Keratinocyte (primary cell): ENCODE measurements around the gene WEE2. TPM values are rescaled to one million over a fixed set of nuclear protein-coding genes. Genes with fewer than 3 reads are reported as not detected.

Experiments used
- DNase-seq: peaks from one replicate; pipeline ENCODE4 v3.0.0-alpha.2; 2011; ENCODE audit warnings: low read depth, missing footprints, low spot score
- FAIRE-seq: peaks from 2 replicates; lab custom pipeline; 2011; peaks lifted over from hg19 to GRCh38; lab: Jason Lieb, UNC
- H2AFZ ChIP-seq: 2 replicates; pipeline ENCODE4 v1.6.0; 2012; ENCODE audit warnings: low read length, control low read depth, inconsistent platforms; ENCODE audit not compliant: control insufficient read depth
- H3K27ac ChIP-seq: 2 replicates; pipeline ENCODE4 v1.5.1; 2011; ENCODE audit warnings: low read length; ENCODE audit not compliant: control insufficient read depth, insufficient read depth
- H3K27me3 ChIP-seq: 3 replicates; pipeline ENCODE4 v1.6.0; 2011; ENCODE audit warnings: low read length; ENCODE audit not compliant: control insufficient read depth, insufficient read depth; ENCODE audit errors: extremely low read depth
- H3K36me3 ChIP-seq, 2 experiments: 2 replicates in 1 of 2; 3 replicates in 1 of 2; pipeline ENCODE4 v1.5.1; 2011; ENCODE audit warnings: low read length in 2 of 2, mild to moderate bottlenecking in 1 of 2; ENCODE audit not compliant: control insufficient read depth in 2 of 2, insufficient read depth in 2 of 2; ENCODE audit errors: extremely low read depth in 1 of 2
- H3K4me1 ChIP-seq: 3 replicates; pipeline ENCODE4 v1.5.1; 2011; ENCODE audit warnings: low read length; ENCODE audit not compliant: control insufficient read depth, insufficient read depth; ENCODE audit errors: extremely low read depth
- H3K4me2 ChIP-seq: 3 replicates; pipeline ENCODE4 v1.6.0; 2011; ENCODE audit warnings: low read depth, low read length; ENCODE audit not compliant: control insufficient read depth, insufficient read depth; ENCODE audit errors: extremely low read depth
- H3K4me3 ChIP-seq, 3 experiments: fragments of 200-600 bp in 1 of 3; sonication (generic) in 1 of 3; 2 replicates in 2 of 3; 3 replicates in 1 of 3; pipeline ENCODE4 v1.5.1; 2011 to 2016; ENCODE audit warnings: low read length in 3 of 3, mild to moderate bottlenecking in 3 of 3, control low read depth in 2 of 3, inconsistent platforms in 1 of 3, low read depth in 1 of 3, mixed read lengths in 1 of 3, mixed run types in 1 of 3, moderate library complexity in 1 of 3; ENCODE audit not compliant: control insufficient read depth in 2 of 3, insufficient read depth in 2 of 3; ENCODE audit errors: extremely low read depth in 1 of 3
- H3K79me2 ChIP-seq: 2 replicates; pipeline ENCODE4 v1.6.0; 2012; ENCODE audit warnings: low read length; ENCODE audit not compliant: control insufficient read depth, insufficient read depth
- H3K9ac ChIP-seq: 3 replicates; pipeline ENCODE4 v1.6.0; 2011; ENCODE audit warnings: low read length; ENCODE audit not compliant: control insufficient read depth, insufficient read depth; ENCODE audit errors: extremely low read depth
- H3K9me1 ChIP-seq: 3 replicates; pipeline ENCODE4 v1.6.0; 2011; ENCODE audit warnings: low read length; ENCODE audit not compliant: control insufficient read depth, insufficient read depth; ENCODE audit errors: extremely low read depth
- H3K9me3 ChIP-seq: 2 replicates; pipeline ENCODE4 v1.5.1; 2012; ENCODE audit warnings: low read depth, low read length; ENCODE audit not compliant: control insufficient read depth
- H4K20me1 ChIP-seq: 3 replicates; pipeline ENCODE4 v1.6.0; 2011; ENCODE audit warnings: low read length; ENCODE audit not compliant: control insufficient read depth, insufficient read depth; ENCODE audit errors: extremely low read depth
- CTCF ChIP-seq, 3 experiments: IDR thresholded peaks in 1 of 3; conservative IDR thresholded peaks in 1 of 3; optimal IDR thresholded peaks in 1 of 3; 2 replicates in 2 of 3; 3 replicates in 1 of 3; pipeline versions ENCODE3 to v1.5.1; 2011; ENCODE audit warnings: low read length in 3 of 3, mild to moderate bottlenecking in 3 of 3, moderate library complexity in 2 of 3, control low read depth in 1 of 3, inconsistent platforms in 1 of 3; ENCODE audit not compliant: insufficient read depth in 2 of 3; ENCODE audit errors: extremely low read depth in 1 of 3
- EZH2 ChIP-seq: IDR thresholded peaks from one replicate; pipeline ENCODE4 v1.6.1; 2012; ENCODE audit warnings: inconsistent platforms, mild to moderate bottlenecking, low read length, moderate library complexity
- dilution Hi-C: fragments of 300-500 bp; cut with MboI; formaldehyde crosslinking; loops from one replicate; pipeline ENCODE4 v1.7.0; 2020; ENCODE audit warnings: low sequenced_read_pairs; ENCODE audit not compliant: extremely low pct_ligation_motif_present
- polyA plus RNA-seq, 5 experiments: library from polyadenylated mRNA; depleted of rRNA in 3 of 5; stranded (reverse) in 3 of 5; stranded (forward) in 1 of 5; unstranded in 1 of 5; fragments of >200 nt; gene quantifications; 1 replicate in 1 of 5; 2 replicates in 3 of 5; 3 replicates in 1 of 5; pipeline versions ENCODE4 v1.2.1 to v1.2.3, GENCODE V29; 2011 to 2012; ENCODE audit warnings: missing spikeins in 2 of 5, low read depth in 1 of 5, low replicate concordance in 1 of 5

Gene WEE2
- polyA plus RNA-seq, 1 donor (not counting 4 experiments of a cell fraction or from before 2014, with no cell fraction given) = not detected

- Histone ChIP-seq H4K20me1 (no peaks in the 10 kb centered on the region), H3K27me3 (no peaks in the 10 kb centered on the region), H3K4me1 (peaks cover 14% of the 10 kb centered on the region), H3K9me1 (no peaks in the 10 kb centered on the region), H3K27ac (no peak overlapping the region), H3K9me3 (no peaks in the 10 kb centered on the region), H3K79me2 (peaks cover 40% of the 10 kb centered on the region), H3K36me3 (peaks cover 14 to 23% of the 10 kb centered on the region in 2 experiments), H2AFZ (no peak overlapping the region), H3K9ac (no peak overlapping the region), H3K4me2 (no peak overlapping the region), H3K4me3 (no peak overlapping the region)
- DNase-seq = no peak
- no peak for FAIRE-seq
- TF ChIP-seq CTCF (optimal IDR thresholded peaks at IDR 0.05 in 1 of 3, IDR thresholded peaks at IDR 0.05 in 1 of 3, conservative IDR thresholded peaks at IDR 0.05 in 1 of 3; ENCODE audit: extremely low read depth in 1 of 3, insufficient read depth in 2 of 3, low read length in 3 of 3) (no peak), EZH2 (no peak)
- dilution Hi-C loops = no loop called here
These were observed 34.1 kb downstream of the WEE2 start for GRCh38 chr7:141742229-141742628.

GRCh38 chr7:141744131-141744530 lies 36.0 kb downstream of the WEE2 start:
- Histone ChIP-seq H2AFZ (no peak overlapping the region), H3K36me3 (peaks cover 20 to 26% of the 10 kb centered on the region in 2 experiments), H3K9me1 (no peaks in the 10 kb centered on the region), H3K79me2 (peaks cover 30% of the 10 kb centered on the region), H3K27me3 (no peaks in the 10 kb centered on the region), H3K9ac (no peak overlapping the region), H3K4me3 (no peak overlapping the region), H3K4me2 (no peak overlapping the region), H4K20me1 (no peaks in the 10 kb centered on the region), H3K27ac (no peak overlapping the region), H3K4me1 (peaks cover 10% of the 10 kb centered on the region), H3K9me3 (no peaks in the 10 kb centered on the region)
- DNase-seq (no peak), FAIRE-seq (no peak)
- TF ChIP-seq EZH2 (no peak), CTCF (optimal IDR thresholded peaks at IDR 0.05 in 1 of 3, IDR thresholded peaks at IDR 0.05 in 1 of 3, conservative IDR thresholded peaks at IDR 0.05 in 1 of 3; ENCODE audit: extremely low read depth in 1 of 3, insufficient read depth in 2 of 3, low read length in 3 of 3) (no peak)
- dilution Hi-C loops = no loop called here
